SK-N-SH (cell line): Measurements from ENCODE around the gene GALNT8. TPM values are rescaled to one million over a fixed set of nuclear protein-coding genes. Genes with fewer than 3 reads are reported as not detected.

Source experiments
- CTCF ChIA-PET: fragments of 300-600, 350-600 bp; formaldehyde crosslinking; extraction: SDS; loops from one replicate; lab custom pipeline; 2021; lab: Yijun Ruan, JAX
- POLR2A ChIA-PET: fragments of 350-600 bp; sonication (Branson Sonifier 250); formaldehyde crosslinking; extraction: SDS; loops from one replicate; lab custom pipeline; 2020; ENCODE audit warnings: antibody characterized with exemption, inconsistent platforms; lab: Yijun Ruan, JAX
- DNase-seq: peaks from one replicate; pipeline ENCODE4 v3.0.0; 2012
- H2AFZ ChIP-seq: fragments of 200-600 bp; sonication (generic); 2 replicates; pipeline ENCODE4 v1.8.1; 2016; ENCODE audit warnings: antibody characterized with exemption, mild to moderate bottlenecking, low read depth
- H3F3A ChIP-seq: fragments of 200-600 bp; sonication (generic); replicated peaks from 2 replicates; pipeline ENCODE3; 2016; ENCODE audit warnings: antibody characterized with exemption, mild to moderate bottlenecking; ENCODE audit not compliant: insufficient read depth
- H3K27ac ChIP-seq, 2 experiments: fragments of 200-500 bp in 1 of 2; fragments of 200-600 bp in 1 of 2; sonication (Bioruptor generic) in 1 of 2; sonication (generic), shearing (Covaris generic) in 1 of 2; 2 replicates each; pipeline versions ENCODE4 v1.5.1 to v1.6.1; 2014 to 2016; ENCODE audit warnings: low read depth in 2 of 2, inconsistent platforms in 1 of 2, low read length in 1 of 2, mild to moderate bottlenecking in 1 of 2, mixed read lengths in 1 of 2
- H3K27me3 ChIP-seq: fragments of 200-600 bp; sonication (generic), shearing (Covaris generic); 2 replicates; pipeline ENCODE4 v1.6.1; 2016; ENCODE audit warnings: mixed run types; ENCODE audit not compliant: insufficient read depth
- H3K36me3 ChIP-seq, 2 experiments: fragments of 200-500 bp in 1 of 2; fragments of 200-600 bp in 1 of 2; sonication (Bioruptor generic) in 1 of 2; sonication (generic) in 1 of 2; replicated peaks in 1 of 2; 2 replicates each; pipeline versions ENCODE3 to v1.5.1; 2014 to 2016; ENCODE audit warnings: low read length in 1 of 2, mild to moderate bottlenecking in 1 of 2; ENCODE audit not compliant: insufficient read depth in 2 of 2, control insufficient read depth in 1 of 2
- H3K4me1 ChIP-seq, 2 experiments: fragments of 200-500 bp in 1 of 2; fragments of 200-600 bp in 1 of 2; sonication (Bioruptor generic) in 1 of 2; sonication (generic), shearing (Covaris generic) in 1 of 2; 2 replicates each; pipeline versions ENCODE4 v1.5.1 to v1.6.1; 2014 to 2016; ENCODE audit warnings: low read depth in 1 of 2, low read length in 1 of 2, mixed run types in 1 of 2; ENCODE audit not compliant: insufficient read depth in 2 of 2, control insufficient read depth in 1 of 2
- H3K4me2 ChIP-seq: fragments of 200-600 bp; sonication (generic), shearing (Covaris generic); 2 replicates; pipeline ENCODE4 v1.6.1; 2017; ENCODE audit warnings: mixed run types
- H3K4me3 ChIP-seq, 2 experiments: fragments of 200-500 bp in 1 of 2; fragments of 200-600 bp in 1 of 2; sonication (Bioruptor generic) in 1 of 2; sonication (generic), shearing (Covaris generic) in 1 of 2; 2 replicates each; pipeline versions ENCODE4 v1.5.1 to v1.8.1; 2014 to 2016; ENCODE audit warnings: low read depth in 2 of 2, inconsistent platforms in 1 of 2, low read length in 1 of 2, mild to moderate bottlenecking in 1 of 2, mixed read lengths in 1 of 2, moderate library complexity in 1 of 2
- H3K79me2 ChIP-seq: fragments of 200-600 bp; sonication (generic); 2 replicates; pipeline ENCODE4 v1.8.1; 2017; ENCODE audit warnings: mild to moderate bottlenecking; ENCODE audit not compliant: insufficient read depth
- H3K9ac ChIP-seq: fragments of 200-600 bp; sonication (generic); 2 replicates; pipeline ENCODE4 v1.6.1; 2017; ENCODE audit warnings: mixed run types
- H3K9me2 ChIP-seq: fragments of 200-600 bp; sonication (generic); 2 replicates; pipeline ENCODE4 v1.6.1; 2017; ENCODE audit warnings: mixed run types
- H3K9me3 ChIP-seq: fragments of 200-600 bp; sonication (generic); 2 replicates; pipeline ENCODE4 v1.6.1; 2017; ENCODE audit warnings: mixed run types, mild to moderate bottlenecking, moderate library complexity
- H4K20me1 ChIP-seq: fragments of 200-600 bp; sonication (generic); 2 replicates; pipeline ENCODE4 v1.6.1; 2017; ENCODE audit warnings: mild to moderate bottlenecking, mixed run types; ENCODE audit not compliant: insufficient read depth
- CHD2 ChIP-seq: fragments of 150-350 bp; IDR thresholded peaks from 2 replicates; pipeline ENCODE4 v1.6.1; 2018; ENCODE audit warnings: low read length; ENCODE audit not compliant: partially characterized antibody
- ELF1 ChIP-seq: IDR thresholded peaks from 2 replicates; pipeline ENCODE4 v1.4.0; 2012
- FOSL2 ChIP-seq: IDR thresholded peaks from 2 replicates; pipeline ENCODE4 v1.4.0; 2012; ENCODE audit warnings: low read depth, mild to moderate bottlenecking, moderate library complexity, borderline replicate concordance
- FOXJ3 ChIP-seq: sonication (generic); formaldehyde crosslinking; IDR thresholded peaks from 2 replicates; pipeline ENCODE4 v1.5.1; 2020; ENCODE audit warnings: mild to moderate bottlenecking, missing genetic modification reagents
- GABPA ChIP-seq: IDR thresholded peaks from 2 replicates; pipeline ENCODE4 v1.4.0; 2012; ENCODE audit warnings: low read depth, mild to moderate bottlenecking
- GATA2 ChIP-seq: sonication (generic); formaldehyde crosslinking; IDR thresholded peaks from 2 replicates; pipeline ENCODE4 v1.5.0; 2020; ENCODE audit warnings: mild to moderate bottlenecking, missing genetic modification reagents
- MEF2A ChIP-seq: IDR thresholded peaks from 2 replicates; pipeline ENCODE4 v1.4.0; 2012; ENCODE audit warnings: low read depth, borderline replicate concordance
- MXI1 ChIP-seq: IDR thresholded peaks from 2 replicates; pipeline ENCODE4 v1.6.1; 2012; ENCODE audit warnings: mild to moderate bottlenecking, low read depth, low read length, improper control_type of control experiment
- POLR2AphosphoS5 ChIP-seq: IDR thresholded peaks from 2 replicates; pipeline ENCODE4 v1.6.1; 2012; ENCODE audit warnings: low read depth, low read length
- RCOR1 ChIP-seq: fragments of 150-350 bp; IDR thresholded peaks from 2 replicates; pipeline ENCODE4 v1.6.1; 2017; ENCODE audit warnings: antibody characterized with exemption, low read length
- RXRA ChIP-seq: IDR thresholded peaks from 2 replicates; pipeline ENCODE4 v1.4.0; 2012; ENCODE audit warnings: low read depth, mild to moderate bottlenecking, borderline replicate concordance
- SMC3 ChIP-seq: IDR thresholded peaks from 2 replicates; pipeline ENCODE4 v1.6.1; 2012; ENCODE audit warnings: low read depth, low read length, improper control_type of control experiment
- TCF12 ChIP-seq: IDR thresholded peaks from 2 replicates; pipeline ENCODE4 v1.4.0; 2012
- TEAD4 ChIP-seq: IDR thresholded peaks from 2 replicates; pipeline ENCODE4 v1.4.0; 2012; ENCODE audit warnings: mild to moderate bottlenecking, borderline replicate concordance; ENCODE audit not compliant: insufficient read depth
- WGBS: methylation state at CpG from one replicate; pipeline ENCODE4 v1.1.6; 2017; ENCODE audit warnings: low lambda C conversion rate; 5-methylcytosine and 5-hydroxymethylcytosine counted together
- polyA plus RNA-seq, 3 experiments: library from polyadenylated mRNA; depleted of rRNA; stranded (reverse); fragments of >200 nt; gene quantifications; 2 replicates each; pipeline ENCODE4 v1.2.3, GENCODE V29; 2012
- TF ChIP-seq, protein P1 (sequence below): fragments of 150-350 bp; IDR thresholded peaks from 2 replicates; pipeline ENCODE4 v1.6.1; 2016; ENCODE audit warnings: mild to moderate bottlenecking, low read depth, low read length
- TF ChIP-seq, protein P2 (sequence below): fragments of 150-350 bp; IDR thresholded peaks from 2 replicates; pipeline ENCODE4 v1.6.1; 2017; ENCODE audit warnings: antibody characterized with exemption, low read length, low read depth, borderline replicate concordance

GALNT8 gene, protein sequence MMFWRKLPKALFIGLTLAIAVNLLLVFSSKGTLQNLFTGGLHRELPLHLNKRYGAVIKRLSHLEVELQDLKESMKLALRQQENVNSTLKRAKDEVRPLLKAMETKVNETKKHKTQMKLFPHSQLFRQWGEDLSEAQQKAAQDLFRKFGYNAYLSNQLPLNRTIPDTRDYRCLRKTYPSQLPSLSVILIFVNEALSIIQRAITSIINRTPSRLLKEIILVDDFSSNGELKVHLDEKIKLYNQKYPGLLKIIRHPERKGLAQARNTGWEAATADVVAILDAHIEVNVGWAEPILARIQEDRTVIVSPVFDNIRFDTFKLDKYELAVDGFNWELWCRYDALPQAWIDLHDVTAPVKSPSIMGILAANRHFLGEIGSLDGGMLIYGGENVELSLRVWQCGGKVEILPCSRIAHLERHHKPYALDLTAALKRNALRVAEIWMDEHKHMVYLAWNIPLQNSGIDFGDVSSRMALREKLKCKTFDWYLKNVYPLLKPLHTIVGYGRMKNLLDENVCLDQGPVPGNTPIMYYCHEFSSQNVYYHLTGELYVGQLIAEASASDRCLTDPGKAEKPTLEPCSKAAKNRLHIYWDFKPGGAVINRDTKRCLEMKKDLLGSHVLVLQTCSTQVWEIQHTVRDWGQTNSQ
- polyA plus RNA-seq (2012; rRNA removed) = not detected in 2 replicates
- polyA plus RNA-seq (2012; cell fraction: cytosol; rRNA removed) = not detected in 2 replicates
- 0.02 TPM in 1 of 2 replicates, not detected in the other for polyA plus RNA-seq (2012; cell fraction: nucleus; rRNA removed)

DNA sequence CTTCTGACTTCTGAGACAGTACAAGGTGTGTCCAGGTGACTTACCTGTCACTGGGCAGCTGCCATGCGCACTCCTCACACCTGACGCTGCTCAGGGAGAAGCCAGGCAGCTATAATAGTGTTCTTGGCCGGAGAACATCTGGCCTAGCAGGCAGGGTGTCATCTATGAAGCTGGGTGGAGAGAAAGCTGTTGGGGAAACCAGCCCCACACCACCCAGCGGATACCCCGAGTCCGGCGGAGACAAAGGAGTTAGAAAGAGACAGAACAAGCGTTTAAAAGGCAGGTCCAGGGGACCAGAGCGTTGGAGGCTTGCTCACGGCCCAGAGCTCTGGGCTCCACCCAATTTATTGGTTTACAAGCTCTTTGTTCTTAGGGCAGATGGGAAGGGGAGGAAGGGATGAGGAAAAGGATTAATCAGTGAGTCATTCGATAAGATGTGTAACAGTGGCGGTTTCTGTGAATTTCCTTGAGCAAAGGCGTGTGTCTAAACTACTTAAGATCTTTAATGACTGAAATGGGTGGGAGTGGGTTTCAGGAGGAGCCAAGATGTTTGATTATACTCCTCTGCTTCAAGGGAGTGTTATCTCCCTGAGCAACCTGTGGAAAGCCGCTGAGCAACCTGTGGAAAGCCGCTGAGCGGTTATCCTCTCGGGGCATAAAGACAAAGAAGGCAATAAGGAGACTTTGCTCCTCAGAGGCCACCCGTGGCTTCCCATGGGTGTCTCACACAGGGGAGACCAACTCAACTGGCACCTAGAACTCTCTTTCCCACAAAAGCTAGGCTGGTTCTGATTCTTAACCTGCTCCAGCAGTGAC, at the start of gene GALNT8:
GALNT8 (plus strand) TSS at position 580 of the 816 bp plus-strand sequence. CDS start 278 bp downstream, outside the sequence.
- Histone ChIP-seq H3K79me2 (no peaks in the 10 kb centered on the region), H3K9ac (no peak within 1 kb of the TSS), H3K9me3 (no peaks in the 10 kb centered on the region), H4K20me1 (no peaks in the 10 kb centered on the region), H3K27ac (no peak within 1 kb of the TSS), H3K4me2 (no peak within 1 kb of the TSS)
- no peak for DNase-seq
- CTCF ChIA-PET = no interaction called here
- WGBS = 48% methylated on average over 18 of the region's 18 CpGs
- TF ChIP-seq TEAD4 = no peak
- TF ChIP-seq CHD2 = no peak
- TF ChIP-seq, protein P1, sequence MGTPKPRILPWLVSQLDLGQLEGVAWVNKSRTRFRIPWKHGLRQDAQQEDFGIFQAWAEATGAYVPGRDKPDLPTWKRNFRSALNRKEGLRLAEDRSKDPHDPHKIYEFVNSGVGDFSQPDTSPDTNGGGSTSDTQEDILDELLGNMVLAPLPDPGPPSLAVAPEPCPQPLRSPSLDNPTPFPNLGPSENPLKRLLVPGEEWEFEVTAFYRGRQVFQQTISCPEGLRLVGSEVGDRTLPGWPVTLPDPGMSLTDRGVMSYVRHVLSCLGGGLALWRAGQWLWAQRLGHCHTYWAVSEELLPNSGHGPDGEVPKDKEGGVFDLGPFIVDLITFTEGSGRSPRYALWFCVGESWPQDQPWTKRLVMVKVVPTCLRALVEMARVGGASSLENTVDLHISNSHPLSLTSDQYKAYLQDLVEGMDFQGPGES = no peak
- no peak for TF ChIP-seq TCF12
- TF ChIP-seq MXI1 = no peak
- TF ChIP-seq RXRA = no peak
- no peak for TF ChIP-seq RCOR1
- no peak for TF ChIP-seq GATA2 (CRISPR knock-in tag)
- TF ChIP-seq, protein P2, sequence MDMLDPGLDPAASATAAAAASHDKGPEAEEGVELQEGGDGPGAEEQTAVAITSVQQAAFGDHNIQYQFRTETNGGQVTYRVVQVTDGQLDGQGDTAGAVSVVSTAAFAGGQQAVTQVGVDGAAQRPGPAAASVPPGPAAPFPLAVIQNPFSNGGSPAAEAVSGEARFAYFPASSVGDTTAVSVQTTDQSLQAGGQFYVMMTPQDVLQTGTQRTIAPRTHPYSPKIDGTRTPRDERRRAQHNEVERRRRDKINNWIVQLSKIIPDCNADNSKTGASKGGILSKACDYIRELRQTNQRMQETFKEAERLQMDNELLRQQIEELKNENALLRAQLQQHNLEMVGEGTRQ = no peak
- TF ChIP-seq POLR2AphosphoS5 = no peak
- no peak for TF ChIP-seq FOXJ3 (CRISPR knock-in tag)
- TF ChIP-seq ELF1 = no peak
- TF ChIP-seq GABPA = no peak
- TF ChIP-seq FOSL2 = no peak
- no peak for TF ChIP-seq SMC3
- no peak for TF ChIP-seq MEF2A
- TF ChIP-seq, all 33 proteins: peak for 0
- Histone ChIP-seq H3K9me2 (no peaks in the 10 kb centered on the region), H3K4me1 (no peaks in the 10 kb centered on the region), H3F3A (no peaks in the 10 kb centered on the region), H3K4me3 (no peak within 1 kb of the TSS), H3K36me3 (no peaks in the 10 kb centered on the region), H2AFZ (no peak within 1 kb of the TSS), H3K27me3 (peaks cover 11% of the 10 kb centered on the region; the same call in 1 of the 2 replicates)
- POLR2A ChIA-PET = no interaction called here
